GM18505 (cell line): ENCODE results near the gene VPS52.
"Not testable (repeated sequence)": the region's sequence is repeated elsewhere in the genome, so short reads cannot be mapped to it uniquely, and the experiment has no call there.

Experiments used
- ATAC-seq: cut with Tn5 transposase; IDR thresholded peaks from one replicate; pipeline ENCODE4 v1.9.1; 2021; ENCODE audit not compliant: unreplicated experiment
- POLR2A ChIP-seq: IDR thresholded peaks from 4 replicates; pipeline ENCODE4 v1.6.1; 2011; ENCODE audit warnings: borderline replicate concordance; ENCODE audit not compliant: insufficient read depth, insufficient read length; ENCODE audit errors: extremely low read depth

Gene VPS52

DNA sequence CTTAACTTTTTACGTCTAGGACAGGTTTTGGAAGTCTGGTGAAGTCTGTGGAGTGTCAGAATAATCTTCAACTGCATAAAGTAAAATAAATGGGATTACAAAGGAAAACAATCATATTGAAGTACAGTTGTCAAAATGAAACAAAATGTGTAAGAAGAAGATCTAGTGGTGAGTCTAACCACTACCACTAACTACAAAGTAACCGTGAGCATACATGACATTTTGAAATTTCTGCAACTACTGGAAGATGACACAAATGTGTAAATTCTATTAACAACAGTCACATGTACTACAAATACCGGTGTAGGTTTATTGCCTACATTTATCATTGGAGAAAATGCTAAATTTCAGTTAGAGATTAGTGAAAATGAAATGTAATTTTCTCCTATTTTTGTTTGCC, 29.7 kb downstream of the VPS52 start:
- no peak for ATAC-seq
- no peak for TF ChIP-seq POLR2A

DNA sequence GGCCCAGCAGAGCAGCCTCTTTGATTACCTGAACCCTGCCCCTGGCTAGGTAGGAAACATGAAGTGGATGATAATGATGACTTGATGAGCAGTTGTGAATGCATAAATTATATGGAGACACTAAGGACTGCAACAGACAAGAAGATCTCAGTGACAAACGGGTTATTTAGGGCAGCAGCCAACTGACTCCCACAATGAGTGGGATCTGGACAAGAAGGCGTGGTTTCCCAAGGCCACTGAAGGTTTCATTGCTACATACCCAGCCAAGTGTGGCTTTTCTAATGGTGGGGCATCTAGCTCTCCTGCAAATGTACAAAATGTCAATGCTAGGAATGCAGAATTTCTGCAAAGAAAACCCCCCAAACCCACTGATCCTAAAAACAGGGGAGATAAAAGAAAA, 33.9 kb downstream of the VPS52 start:
- no peak for TF ChIP-seq POLR2A
- ATAC-seq, result no peak

DNA sequence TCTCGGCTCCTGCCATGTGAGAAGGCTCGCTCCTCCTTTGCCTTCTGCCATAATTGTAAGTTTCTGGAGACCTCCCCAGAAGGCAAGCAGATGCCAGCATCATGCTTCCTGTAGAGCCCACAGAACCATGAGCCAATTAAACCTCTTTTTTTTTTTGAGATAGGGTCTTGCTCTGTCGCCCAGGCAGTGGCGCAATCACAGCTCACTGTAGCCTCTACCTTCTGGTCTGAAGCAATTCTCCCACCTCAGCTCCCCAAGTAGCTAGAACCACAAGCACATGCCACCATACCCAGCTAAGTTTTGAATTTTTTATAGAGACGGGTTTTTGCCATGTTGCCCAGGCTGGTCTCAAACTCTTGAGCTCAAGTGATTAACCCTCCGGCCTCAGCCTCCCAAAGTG, 34.8 kb downstream of the VPS52 start:
- no peak for ATAC-seq
- TF ChIP-seq POLR2A, result no peak

DNA sequence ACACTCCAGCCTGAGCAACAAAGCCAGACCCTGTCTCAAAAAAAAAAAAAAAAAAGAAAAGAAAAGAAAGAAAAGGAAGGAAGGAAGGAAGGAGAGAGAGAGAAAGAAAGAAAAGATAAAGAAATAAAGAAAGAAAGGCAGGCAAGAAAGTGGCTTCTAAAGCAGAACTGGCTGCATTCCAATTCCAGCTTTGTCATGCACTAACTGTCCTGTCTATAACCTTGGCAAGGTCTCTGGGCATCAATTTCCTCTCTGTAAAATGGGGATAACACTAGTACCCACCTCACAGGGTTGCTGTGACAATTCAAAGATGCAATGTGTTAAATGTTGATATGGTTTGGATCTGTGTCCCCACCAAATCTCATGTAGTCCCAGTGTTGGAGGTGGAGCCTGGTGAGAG, 35.3 kb downstream of the VPS52 start:
- no peak for TF ChIP-seq POLR2A
- no peak for ATAC-seq

DNA sequence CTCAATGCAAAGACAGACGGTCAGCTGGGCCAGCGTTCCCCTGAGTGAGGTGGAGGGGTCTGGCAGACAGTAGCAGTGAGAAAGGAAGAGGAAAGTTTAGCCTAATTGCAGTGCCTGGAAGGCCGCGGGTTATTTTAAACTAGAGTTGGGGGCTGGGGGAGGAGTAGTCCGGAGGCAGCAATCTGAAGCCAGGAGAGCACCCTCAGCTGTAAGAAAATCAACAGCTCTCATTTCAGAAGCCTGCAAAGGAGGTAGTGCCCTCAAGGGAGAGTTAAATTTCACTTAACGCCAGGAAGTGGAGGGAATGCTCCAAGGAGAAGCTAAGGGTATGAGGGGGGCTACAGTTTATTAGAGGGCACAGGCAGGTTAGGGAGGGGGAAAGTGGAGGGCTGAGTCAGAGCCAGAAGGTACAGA, 36.4 kb downstream of the VPS52 start:
- ATAC-seq, result no peak
- no peak for TF ChIP-seq POLR2A

DNA sequence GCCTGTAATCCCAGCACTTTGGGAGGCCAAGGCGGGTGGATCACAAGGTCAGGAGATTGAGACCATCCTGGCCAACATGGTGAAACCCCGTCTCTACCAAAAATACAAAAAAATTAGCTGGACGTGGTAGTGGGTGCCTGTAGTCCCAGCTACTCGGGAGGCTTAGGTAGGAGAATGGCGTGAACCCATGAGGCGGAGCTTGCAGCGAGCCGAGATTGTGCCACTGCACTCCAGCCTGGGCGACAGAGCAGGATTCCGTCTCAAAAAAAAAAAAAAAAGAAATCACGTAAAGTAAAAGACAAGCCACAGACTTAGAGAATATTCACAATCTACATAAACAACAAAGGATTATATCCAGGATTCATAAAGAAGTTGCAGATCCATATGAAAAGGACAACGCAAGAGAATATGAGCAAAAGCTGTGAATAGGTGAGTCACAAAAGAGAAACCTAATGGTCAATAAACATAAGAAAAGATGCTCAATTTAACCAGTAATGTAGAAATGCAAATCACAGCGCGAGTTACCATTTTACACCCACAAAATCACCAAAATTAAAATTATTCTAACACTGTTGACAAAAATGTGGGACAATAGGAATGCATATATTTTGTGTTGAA, 45.1 kb downstream of the VPS52 start:
- not testable (repeated sequence) for ATAC-seq

DNA sequence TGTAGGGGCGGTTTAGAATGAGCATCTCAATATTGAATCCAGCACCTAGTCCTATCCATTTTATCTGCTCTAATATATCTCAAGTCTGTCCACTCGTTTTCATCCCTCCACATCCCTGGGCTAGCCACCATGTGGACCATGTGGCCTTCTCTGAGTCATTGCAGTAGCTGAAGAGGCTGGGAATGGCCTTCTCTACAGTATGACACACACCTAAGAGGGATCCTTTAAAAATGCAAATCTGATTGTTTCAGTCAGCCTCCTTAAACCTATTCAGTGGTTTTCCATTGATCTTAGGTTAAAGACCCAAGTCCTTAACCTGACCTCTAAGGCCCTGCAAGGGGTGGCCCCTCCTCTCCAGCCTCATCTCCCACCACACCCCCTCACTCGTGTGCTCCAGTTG, 54.0 kb downstream of the VPS52 start:
- no peak for TF ChIP-seq POLR2A
- ATAC-seq, result no peak

DNA sequence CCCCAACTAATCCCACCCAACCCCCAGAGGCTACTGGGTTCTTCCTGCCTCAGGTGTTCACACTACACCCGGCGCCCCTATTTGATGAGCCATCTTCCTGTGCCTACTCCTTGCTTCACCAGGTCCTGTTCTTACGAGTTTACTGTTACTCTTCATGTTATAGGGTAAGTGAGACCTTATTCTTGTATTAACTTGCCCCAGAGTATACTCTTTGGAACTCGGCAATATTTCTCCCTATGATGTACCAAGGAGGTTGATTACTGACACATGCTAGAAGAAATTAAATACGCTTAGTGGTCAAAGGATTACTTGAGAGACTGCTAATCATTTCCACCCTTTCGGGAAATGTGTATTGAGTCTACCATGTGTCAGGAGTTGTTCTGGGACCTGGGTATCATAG, 54.4 kb downstream of the VPS52 start:
- no peak for TF ChIP-seq POLR2A
- no peak for ATAC-seq

DNA sequence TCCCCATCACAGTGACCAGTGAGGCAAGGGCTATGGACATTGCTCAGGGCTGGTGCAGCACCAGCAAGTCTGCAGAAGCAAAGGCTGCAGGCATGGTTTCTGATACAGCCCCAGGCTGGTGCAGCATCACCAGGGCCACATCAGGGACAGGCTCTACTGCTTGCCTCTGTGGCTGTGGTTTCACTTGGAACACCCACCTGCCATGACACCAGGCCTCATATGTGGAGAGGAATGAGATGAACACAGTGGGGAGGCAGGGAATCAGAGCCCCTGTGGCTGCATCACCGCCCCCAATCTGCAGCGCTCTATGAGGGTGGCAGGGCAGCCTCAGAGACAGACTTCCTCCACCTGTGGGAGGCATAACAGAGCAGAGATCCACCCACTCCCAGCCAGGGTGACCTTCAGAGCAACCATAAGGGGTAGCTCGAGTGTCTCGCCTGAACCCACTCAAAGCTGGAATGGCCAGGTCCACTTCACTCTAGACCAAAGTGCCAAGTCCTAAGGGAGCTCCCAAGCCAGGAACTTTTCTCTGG, 55.5 kb downstream of the VPS52 start:
- ATAC-seq, result no peak
- no peak for TF ChIP-seq POLR2A

DNA sequence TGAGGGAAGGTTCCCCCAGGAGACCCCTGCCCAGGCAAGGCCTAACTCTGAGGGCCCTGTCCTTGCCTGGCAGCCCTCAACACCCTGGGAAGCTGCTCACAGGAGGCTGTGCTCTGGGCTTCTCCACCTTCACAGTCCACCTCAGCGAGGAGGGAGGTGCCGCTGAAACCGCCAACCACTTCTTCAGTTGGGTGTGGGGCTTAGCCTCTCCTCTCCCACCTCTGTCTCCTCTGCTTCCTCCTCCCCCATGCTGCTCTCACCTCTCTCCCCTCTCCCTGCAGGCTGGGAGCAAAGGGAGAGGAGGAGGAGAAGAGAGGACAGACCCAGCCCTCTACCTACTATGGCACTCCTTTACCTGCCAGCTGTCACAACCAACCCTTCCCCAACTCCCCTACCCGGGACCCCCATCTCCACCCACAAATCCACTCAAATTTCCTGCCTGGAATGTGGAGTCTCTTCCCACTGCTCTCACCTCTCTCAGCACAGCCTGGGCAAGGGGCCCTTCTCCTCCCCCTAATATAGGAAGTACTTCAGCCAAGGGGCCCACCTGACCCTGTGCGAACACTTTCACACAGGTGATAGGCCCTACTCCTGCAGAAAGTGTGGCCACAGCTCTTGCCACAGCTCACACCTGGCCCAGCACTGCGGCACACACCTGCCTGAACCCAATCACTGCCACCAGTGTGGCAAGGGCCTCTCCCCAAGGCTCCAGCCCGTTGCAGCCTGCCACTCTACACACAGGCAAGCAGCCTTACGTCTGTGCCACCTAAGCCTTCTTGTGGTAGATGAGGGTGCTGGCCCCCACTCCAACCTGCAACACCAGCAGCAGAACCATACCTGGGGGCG, 56.2 kb downstream of the VPS52 start:
- no peak for ATAC-seq

DNA sequence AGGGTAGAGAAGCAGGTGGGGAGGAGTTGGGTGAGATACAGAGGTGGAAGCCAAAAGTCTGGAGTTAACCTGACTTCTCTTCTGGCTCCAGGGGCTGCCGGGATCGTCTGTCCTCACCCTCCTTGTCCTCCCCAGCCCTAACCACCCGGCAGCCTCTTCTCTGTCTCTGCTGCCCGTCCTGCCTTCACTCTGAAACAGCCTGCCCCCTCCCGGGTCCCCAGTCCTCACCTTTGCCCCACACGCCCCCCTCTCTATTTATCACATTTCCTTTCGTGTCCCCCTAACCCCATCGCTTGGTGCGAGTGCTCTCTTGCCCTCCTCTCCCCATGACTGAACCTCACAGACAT, 57.7 kb downstream of the VPS52 start:
- no peak for TF ChIP-seq POLR2A
- no peak for ATAC-seq

More for the DNA sequence above, 56.2 kb downstream of the VPS52 start:
- no peak for TF ChIP-seq POLR2A

DNA sequence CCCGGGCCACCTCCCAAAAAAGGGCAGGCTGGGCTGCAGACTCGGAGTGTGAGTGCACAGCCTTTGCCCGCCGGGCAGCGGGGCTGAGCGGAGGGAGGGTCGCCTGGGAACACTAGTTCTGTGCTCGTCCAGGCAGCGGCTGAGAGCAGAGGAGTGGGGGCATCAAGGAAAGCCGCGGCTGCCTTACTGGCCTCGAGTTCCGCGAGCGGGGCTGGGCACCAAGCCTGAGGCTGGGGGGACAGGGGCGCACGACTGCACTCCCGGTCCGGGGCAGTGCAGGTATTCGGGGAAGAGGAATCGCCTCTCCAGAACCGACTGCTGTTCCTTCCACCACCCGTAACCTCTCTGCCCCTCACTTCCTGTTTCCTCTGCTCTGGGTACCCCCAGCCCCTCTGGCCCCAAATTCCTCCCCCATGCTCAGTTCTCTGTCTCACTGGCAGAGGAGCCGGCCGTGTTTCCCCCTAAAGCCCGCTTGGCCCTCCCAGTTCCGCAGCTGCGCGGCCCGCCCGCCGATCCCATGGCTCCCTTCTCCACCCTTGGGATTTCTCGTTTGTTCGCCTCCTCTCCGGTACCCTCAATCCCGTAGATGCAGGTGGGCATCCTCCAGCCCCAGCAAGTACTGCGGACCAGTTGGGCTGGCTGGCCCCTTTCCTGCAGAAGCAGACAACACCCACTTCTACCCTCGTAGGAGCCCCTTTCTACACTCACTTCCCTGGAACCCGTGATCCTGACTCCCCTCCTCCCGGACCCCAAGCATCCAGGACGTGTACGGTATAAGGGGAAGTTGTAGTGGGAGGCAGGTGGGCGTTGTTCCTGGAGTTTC, 58.3 kb downstream of the VPS52 start:
- no peak for ATAC-seq
- TF ChIP-seq POLR2A, result no peak

DNA sequence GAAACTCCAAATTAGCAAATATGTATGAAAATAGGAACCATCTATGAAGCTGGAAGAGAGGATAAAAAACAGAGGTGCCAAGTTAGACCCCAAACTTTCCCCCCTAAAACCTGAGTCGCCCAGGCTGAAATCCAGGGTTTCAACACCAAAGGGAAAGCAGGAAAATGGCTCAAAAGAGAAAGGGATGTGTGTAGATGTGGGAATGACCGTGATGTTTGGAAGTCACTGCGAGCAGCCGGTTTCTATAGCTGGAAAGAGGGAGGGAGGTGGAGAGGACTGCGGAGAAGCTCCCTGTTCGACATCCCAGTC, 58.9 kb downstream of the VPS52 start:
- no peak for ATAC-seq
- TF ChIP-seq POLR2A, result no peak

DNA sequence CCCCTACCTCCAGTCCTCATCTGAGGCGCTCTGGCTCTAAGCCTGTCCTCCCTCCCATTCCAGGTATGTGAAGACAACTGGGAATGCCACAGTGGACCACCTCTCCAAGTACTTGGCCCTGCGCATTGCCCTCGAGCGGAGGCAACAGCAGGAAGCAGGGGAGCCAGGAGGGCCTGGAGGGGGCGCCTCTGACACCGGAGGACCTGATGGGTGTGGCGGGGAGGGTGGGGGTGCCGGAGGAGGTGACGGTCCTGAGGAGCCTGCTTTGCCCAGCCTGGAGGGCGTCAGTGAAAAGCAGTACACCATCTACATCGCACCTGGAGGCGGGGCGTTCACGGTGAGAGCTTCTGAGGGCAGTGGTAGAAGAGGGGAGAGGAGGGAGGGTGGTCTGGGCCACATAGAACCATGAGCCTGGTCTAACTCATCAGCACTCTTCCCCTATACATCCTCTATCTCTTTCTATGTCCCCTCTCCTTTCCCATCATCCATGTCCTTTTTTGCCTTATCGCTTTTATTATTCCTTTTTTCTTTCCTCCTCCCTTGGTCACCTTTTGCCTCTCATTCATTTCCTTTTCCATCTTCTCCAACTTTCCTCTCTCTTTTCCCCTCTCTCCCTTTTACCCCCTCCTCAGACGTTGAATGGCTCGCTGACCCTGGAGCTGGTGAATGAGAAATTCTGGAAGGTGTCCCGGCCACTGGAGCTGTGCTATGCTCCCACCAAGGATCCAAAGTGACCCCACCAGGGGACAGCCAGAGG, 59.8 kb downstream of the VPS52 start:
- no peak for TF ChIP-seq POLR2A
- no peak for ATAC-seq

DNA sequence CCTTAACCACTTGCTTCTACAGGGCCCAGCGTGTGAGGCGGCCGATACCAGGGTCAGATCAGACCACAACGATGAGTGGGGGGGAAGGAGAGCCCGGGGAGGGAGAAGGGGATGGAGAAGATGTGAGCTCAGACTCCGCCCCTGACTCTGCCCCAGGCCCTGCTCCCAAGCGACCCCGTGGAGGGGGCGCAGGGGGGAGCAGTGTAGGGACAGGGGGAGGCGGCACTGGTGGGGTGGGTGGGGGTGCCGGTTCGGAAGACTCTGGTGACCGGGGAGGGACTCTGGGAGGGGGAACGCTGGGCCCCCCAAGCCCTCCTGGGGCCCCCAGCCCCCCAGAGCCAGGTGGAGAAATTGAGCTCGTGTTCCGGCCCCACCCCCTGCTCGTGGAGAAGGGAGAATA, 60.5 kb downstream of the VPS52 start:
- no peak for TF ChIP-seq POLR2A
- no peak for ATAC-seq
